ENCODE measurements around the gene SGMS1.

- TF ChIP-seq CTCF (IDR thresholded peaks at IDR 0.05) (no peak), POLR2A (IDR thresholded peaks at IDR 0.05) (no peak)
Observed at GRCh38 chr10:50496228-50496627, 127.5 kb downstream of the SGMS1 start.

Data from vagina (tissue), 2 donors.